NCI-H446 (cell line): ENCODE measurements around the gene G6PD.
A peak's percentile ranks its signal among the peaks of the same experiment; 100 is the strongest.
"Not testable (repeated sequence)": the region's sequence is repeated elsewhere in the genome, so short reads cannot be mapped to it uniquely, and the experiment has no call there.

Experiments
- DNase-seq, 2 experiments: peaks; one replicate each; lab custom pipeline; 2025; lab: John Stamatoyannopoulos, UW

Gene G6PD

DNA sequence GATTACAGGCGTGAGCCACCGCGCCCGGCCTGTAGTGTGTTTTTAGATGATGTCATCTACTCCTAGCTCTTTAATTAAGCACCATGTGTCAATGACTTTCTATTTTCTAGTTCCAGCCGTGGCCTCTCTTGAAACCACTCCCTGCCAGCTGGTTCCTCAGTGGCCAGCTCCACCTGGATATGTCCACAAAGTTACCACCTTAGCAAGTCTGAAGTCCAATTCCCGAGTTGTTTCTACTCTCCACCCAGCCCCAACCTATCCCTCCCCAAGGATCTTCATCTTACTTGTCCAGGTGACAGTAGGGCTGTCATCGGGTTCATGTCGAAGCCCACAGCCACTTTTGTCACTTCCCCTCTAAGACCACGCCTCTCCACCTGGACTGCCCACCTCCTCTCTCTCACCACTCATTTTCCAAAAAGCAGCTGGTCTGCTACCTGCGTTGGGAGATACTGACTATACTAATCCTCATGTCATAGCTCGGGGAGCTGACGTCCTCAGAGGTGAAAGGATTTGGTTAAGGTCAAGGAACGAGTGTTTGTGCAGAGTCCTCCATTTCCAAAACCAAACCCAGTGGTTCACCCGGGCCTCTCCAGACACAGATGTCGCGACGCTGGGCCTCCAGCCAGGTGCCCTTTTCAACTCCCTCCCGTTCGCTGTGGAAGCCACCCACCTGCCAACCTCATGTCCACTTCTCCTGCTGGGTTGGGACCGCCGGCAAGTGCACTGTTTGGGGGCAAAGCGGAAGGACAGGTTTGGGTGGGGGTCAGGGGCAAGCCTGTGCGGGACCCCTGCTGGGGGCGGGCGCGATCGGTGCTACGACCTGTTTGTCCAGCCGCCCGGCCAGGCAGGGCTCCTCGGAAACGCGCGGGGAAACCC lies 31.3 kb downstream of the G6PD start:
- no peak for DNase-seq

DNA sequence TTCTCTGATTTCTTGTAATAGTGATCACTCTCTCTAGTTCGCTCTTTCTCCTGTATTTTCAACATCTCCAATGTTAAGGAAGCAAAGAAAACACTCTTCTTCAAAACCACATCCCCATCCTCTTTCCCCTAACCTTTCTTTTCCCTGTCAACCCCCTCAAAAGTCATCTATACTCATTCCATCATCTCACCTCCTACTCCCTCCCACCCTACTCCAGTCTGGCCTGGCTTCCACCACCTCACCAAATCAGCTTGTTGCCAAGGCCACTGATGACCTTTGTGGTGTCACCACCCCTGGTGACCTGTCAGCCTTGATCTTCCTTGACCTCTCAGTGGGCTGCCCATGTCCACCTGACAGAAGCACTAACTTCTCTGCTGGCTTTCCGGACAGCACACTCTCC lies 32.9 kb downstream of the G6PD start:
- DNase-seq = no peak

DNA sequence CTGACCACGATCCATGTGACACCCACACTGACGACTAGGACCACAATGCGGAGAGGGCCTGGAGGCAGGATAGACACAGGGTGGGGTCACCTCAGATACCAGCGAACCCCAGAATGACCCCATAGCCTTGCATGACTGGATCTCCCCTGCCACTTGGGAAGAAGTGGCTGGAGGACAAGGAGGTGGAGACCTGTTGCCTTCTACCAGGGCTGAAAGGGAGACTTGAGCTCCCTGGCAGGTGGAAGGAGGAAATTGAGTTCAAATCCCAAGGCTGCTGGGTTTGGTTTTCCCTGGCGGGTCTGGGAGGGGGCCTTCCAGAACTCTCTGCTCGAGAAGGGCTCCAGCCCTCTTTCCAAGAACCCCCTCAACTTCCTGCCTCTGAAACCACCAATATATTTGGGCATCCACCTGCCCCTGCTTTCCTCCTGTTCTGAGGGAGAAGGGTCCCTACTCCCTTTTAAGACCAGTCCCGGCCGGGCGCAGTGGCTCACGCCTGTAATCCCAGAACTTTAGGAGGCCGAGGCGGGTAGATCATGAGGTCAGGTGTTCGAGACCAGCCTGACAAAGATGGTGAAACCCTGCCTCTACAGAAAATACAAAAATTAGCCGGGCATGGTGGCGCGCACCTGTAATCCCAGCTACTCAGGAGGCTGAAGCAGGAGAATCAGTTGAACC lies 33.6 kb downstream of the G6PD start:
- no peak for DNase-seq

DNA sequence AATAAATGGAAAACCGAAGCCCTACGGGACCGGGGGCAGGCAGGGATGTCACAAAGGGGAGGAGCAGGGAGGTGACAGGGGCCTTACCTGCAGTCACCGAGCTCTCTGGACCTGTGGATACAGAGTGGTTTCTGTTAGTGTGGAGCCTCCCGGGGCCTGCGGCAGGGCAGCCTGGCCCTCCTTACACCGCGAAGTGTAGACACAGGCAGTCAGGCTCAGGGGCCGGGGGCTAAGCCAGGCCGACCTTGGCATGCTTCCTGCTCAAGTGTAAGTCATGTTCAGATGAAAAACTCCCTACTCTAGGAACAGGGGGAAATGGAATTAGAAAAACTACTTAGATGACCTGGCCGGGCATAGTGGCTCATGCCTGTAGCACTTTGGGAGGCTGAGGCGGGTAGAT lies 34.9 kb downstream of the G6PD start:
- DNase-seq = no peak

- no peak for DNase-seq
These were observed 37.2 kb downstream of the G6PD start for GRCh38 chrX:154509455-154509854.

- no peak for DNase-seq
These were observed 38.3 kb downstream of the G6PD start for GRCh38 chrX:154508384-154508745.

DNA sequence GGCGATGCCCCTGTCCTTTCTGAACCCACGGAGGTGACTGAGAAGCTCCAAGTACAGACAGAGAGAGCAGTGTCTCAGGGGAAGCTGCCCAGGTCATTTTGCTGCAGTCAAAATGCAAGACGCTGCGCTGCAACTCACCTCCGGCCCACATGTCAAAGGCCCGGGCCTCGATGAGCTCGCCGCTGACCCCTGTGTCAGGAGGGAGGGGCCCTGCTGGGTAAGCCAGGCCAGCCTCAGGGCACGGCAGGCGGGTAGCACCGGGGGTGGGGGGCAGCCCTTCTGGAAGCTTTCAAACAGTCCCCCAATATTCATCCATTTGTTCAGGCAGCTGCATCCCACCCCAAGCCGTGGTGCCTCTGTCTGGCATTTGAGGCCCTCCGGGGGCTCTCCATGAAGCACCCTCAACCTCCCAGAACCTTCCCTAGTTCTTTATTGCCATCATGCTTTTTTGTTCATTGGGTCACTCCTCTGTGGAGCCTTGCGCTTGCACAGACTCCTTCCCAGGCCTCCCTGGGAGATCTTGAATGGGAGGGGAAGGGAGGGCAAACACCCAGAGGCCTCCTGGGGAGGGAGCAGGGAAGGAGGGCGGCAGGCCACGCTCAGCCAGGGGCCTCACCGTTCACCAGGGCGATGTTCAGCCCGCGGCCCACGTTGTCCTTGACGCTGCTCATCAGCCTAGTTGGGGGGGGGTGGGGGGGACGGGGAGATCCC lies 38.8 kb downstream of the G6PD start:
- no peak for DNase-seq

GRCh38 chrX:154506483-154507332 lies 39.9 kb downstream of the G6PD start:
- DNase-seq = no peak

GRCh38 chrX:154505734-154506133 lies 40.9 kb downstream of the G6PD start:
- DNase-seq = no peak

- no peak for DNase-seq
These were observed 43.7 kb downstream of the G6PD start for GRCh38 chrX:154502989-154503388.

DNA sequence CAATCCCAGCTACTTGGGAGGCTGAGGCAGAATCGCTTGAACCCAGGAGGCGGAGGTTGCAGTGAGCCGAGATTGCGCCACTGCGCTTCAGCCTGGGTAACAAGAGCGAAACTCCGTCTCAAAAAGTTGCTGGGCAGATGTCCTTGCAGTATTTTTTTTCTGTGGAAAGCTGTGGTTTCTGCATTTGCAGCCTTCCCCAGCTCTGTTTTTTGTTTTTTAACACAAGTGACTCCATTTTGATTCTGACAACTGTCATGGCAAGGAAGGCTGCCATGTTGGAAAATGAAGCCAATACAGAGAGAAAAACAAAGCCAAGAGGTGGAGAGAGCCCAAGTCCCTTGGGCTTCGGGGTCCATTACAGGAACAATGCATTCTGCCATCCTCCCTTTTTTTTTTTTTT lies 44.5 kb downstream of the G6PD start:
- no peak for DNase-seq

DNA sequence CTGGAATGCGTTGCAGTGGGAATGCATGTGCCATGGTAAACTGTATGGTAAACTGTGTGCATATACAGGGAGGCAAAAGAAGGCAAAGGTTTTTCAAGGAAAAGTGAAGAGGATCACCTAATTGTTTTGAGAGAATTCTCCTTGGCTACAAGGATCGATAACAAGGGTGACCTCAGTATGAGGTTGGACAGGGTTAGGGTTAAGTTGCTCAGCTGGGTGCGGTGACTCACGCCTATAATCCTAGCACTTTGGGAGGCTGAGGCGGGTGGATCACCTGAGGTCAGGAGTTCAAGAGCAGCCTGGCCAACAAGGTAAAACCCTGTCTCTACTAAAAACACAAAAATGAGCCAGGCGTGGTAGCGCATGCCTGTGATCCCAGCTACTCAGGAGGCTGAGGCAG lies 45.2 kb downstream of the G6PD start:
- DNase-seq = not testable (repeated sequence)

DNA sequence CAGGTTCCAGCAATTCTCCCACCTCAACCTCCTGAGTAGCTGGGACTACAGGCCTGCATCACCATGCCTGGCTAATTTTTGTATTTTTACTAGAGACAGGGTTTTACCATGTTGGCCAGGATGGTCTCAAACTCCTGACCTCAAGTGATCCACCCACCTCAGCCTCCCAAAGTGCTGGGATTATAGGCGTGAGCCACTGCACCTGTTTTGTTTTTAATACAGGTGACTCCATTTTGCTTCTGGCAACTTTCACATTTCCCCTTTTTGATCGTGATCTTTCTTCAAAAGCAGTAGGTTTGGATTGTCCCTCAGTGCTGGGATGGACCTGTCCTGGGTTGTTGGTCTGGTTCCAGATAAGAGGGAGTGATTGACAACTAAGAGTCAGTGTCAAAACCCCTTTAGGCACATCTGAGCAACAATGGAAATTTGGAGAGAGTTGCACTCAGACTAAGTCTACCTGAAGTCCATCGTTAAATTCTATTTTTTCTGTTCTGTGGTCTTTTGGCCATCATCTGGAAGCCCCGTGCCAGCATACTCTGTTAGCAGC lies 50.0 kb downstream of the G6PD start:
- not testable (repeated sequence) for DNase-seq

- DNase-seq = no peak
These were observed 51.1 kb downstream of the G6PD start for GRCh38 chrX:154495472-154495922.

GRCh38 chrX:154494715-154495114 lies 51.9 kb downstream of the G6PD start:
- DNase-seq = no peak

DNA sequence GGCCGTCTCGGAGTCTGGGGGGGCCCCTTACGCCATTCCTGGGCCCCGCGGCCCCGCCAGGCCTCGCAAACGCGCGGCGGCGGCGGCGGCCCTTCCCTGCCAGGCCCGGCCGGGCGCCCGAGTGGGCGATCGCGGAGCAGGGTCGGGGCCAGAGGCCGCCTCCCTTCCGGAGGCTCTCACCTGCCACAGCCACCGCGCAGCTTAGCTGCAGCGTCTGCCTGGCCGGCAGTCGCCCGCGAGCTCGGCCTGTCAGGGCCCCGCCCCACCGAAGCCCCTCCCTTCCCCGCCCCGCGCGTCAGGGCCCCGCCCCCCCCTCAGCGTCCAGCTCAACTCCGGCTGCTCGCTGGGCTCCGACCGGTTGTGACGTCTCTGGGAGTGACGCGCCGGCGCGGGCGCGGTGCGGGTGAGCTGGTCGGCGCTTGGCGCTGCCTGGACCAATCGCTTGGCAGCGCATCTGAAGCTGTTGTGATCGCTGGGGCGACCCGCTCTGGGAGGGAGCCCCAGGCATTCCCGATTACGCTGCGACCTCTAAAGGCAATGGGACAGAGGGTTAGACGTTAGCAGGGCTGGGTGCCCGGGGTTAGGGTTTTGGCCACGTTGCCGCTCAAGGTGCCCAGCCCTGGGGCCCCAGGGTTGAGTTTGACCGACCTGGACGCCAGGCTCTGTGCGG lies 56.1 kb downstream of the G6PD start, which contains the start of gene SLC10A3:
Gene SLC10A3 (minus strand): TSS at position 216 of the 670 bp plus-strand sequence. CDS start 1,689 bp downstream, outside the sequence.
- peak; percentile 75 to 95 for DNase-seq

GRCh38 chrX:154490021-154490413 lies 56.6 kb downstream of the G6PD start:
- DNase-seq = peak in 1 of 2 experiments; percentile 12

DNA sequence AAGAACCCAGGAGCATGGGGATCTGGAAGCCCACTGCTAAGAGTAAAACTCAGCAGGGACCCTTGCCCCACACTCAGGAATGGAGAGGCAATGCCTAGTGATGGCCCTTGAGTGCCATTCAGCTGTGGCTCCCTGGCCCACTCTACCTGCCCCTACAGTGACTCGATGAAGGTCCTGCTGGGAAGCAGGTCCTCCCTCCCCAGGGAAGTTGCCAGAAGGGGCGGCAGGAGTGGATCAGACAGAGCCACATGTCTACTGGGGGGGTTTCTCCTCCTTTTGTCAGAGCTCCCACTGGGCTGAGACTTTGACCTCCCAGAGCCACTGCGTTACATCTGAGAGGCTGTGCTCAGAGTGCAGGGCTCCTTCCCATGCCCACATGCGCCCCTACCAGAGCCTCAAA lies 57.5 kb downstream of the G6PD start:
- DNase-seq = no peak

- no peak for DNase-seq
These were observed 58.1 kb downstream of the G6PD start for GRCh38 chrX:154488336-154489075.
